Liver (tissue), 9 donors: ENCODE data around the gene ST3GAL3. TPM values are rescaled to one million over a fixed set of nuclear protein-coding genes. Genes with fewer than 3 reads are reported as not detected.

ENCODE experiments used
- DNase-seq: peaks from one replicate; pipeline ENCODE4 v3.0.0-alpha.2; 2017; ENCODE audit warnings: low spot score
- H3K27ac ChIP-seq, 2 donors: one replicate each; pipeline ENCODE4 v1.7.0; 2013; ENCODE audit warnings: inconsistent platforms in 2 of 2, low read length in 2 of 2, control low read depth in 1 of 2, low read depth in 1 of 2, mild to moderate bottlenecking in 1 of 2
- H3K27me3 ChIP-seq, 4 donors: one replicate each; pipeline versions ENCODE4 v1.6.1 to v1.7.0; 2013; ENCODE audit warnings: low read length in 3 of 4, inconsistent platforms in 1 of 4, mild to moderate bottlenecking in 1 of 4, moderate library complexity in 1 of 4; ENCODE audit not compliant: control insufficient read depth in 4 of 4, insufficient read depth in 4 of 4
- H3K36me3 ChIP-seq, 4 donors: one replicate each; pipeline versions ENCODE4 v1.6.1 to v1.7.0; 2013; ENCODE audit warnings: low read length in 3 of 4, mild to moderate bottlenecking in 3 of 4, low read depth in 1 of 4, moderate library complexity in 1 of 4; ENCODE audit not compliant: control insufficient read depth in 4 of 4, insufficient read depth in 3 of 4
- H3K4me1 ChIP-seq, 4 donors: one replicate each; pipeline versions ENCODE4 v1.6.1 to v1.7.0; 2013; ENCODE audit warnings: low read length in 3 of 4, mild to moderate bottlenecking in 3 of 4, moderate library complexity in 1 of 4; ENCODE audit not compliant: control insufficient read depth in 4 of 4, insufficient read depth in 4 of 4
- H3K4me3 ChIP-seq, 3 donors: one replicate each; pipeline versions ENCODE4 v1.6.1 to v1.7.0; 2013; ENCODE audit warnings: low read length in 3 of 3, control low read depth in 1 of 3, low read depth in 1 of 3, mild to moderate bottlenecking in 1 of 3
- H3K9ac ChIP-seq, 2 donors: one replicate each; pipeline ENCODE4 v1.7.0; 2013; ENCODE audit warnings: low read length in 2 of 2, mild to moderate bottlenecking in 2 of 2, moderate library complexity in 2 of 2, control low read depth in 1 of 2, low read depth in 1 of 2
- H3K9me3 ChIP-seq, 4 donors: one replicate each; pipeline versions ENCODE4 v1.6.1 to v1.7.0; 2013; ENCODE audit warnings: low read length in 3 of 4; ENCODE audit not compliant: control insufficient read depth in 4 of 4
- EGR1 ChIP-seq, 2 donors: IDR thresholded peaks; 2 replicates each; pipeline ENCODE4 v1.6.1; 2016 to 2018; ENCODE audit warnings: antibody characterized with exemption in 2 of 2, low read depth in 2 of 2
- FOXA1 ChIP-seq: IDR thresholded peaks from 2 replicates; pipeline ENCODE4 v1.6.1; 2016; ENCODE audit warnings: antibody characterized with exemption
- FOXA2 ChIP-seq: IDR thresholded peaks from 2 replicates; pipeline ENCODE4 v1.6.1; 2016; ENCODE audit warnings: antibody characterized with exemption
- GABPA ChIP-seq, 2 donors: IDR thresholded peaks in 1 of 2; conservative IDR thresholded peaks in 1 of 2; 2 replicates each; pipeline ENCODE4 v1.6.1; 2016; ENCODE audit warnings: antibody characterized with exemption in 2 of 2, mild to moderate bottlenecking in 1 of 2, moderate library complexity in 1 of 2
- HNF4A ChIP-seq, 2 donors: conservative IDR thresholded peaks; 2 replicates each; pipeline ENCODE4 v1.6.1; 2016; ENCODE audit warnings: antibody characterized with exemption in 2 of 2, mild to moderate bottlenecking in 2 of 2
- HNF4G ChIP-seq: IDR thresholded peaks from 2 replicates; pipeline ENCODE4 v1.6.1; 2016; ENCODE audit warnings: antibody characterized with exemption
- JUND ChIP-seq, 2 donors: IDR thresholded peaks; 2 replicates each; pipeline ENCODE4 v1.6.1; 2016; ENCODE audit warnings: antibody characterized with exemption in 2 of 2
- NR2F2 ChIP-seq: IDR thresholded peaks from 2 replicates; pipeline ENCODE4 v1.6.1; 2016; ENCODE audit warnings: antibody characterized with exemption
- RAD21 ChIP-seq, 2 donors: IDR thresholded peaks; 2 replicates each; pipeline ENCODE4 v1.6.1; 2016; ENCODE audit warnings: antibody characterized with exemption in 2 of 2, mild to moderate bottlenecking in 2 of 2
- RXRA ChIP-seq, 2 donors: IDR thresholded peaks; 2 replicates each; pipeline ENCODE4 v1.6.1; 2017 to 2018; ENCODE audit warnings: antibody characterized with exemption in 2 of 2, mild to moderate bottlenecking in 1 of 2
- SP1 ChIP-seq: IDR thresholded peaks from 2 replicates; pipeline ENCODE4 v1.6.1; 2018; ENCODE audit warnings: antibody characterized with exemption, mild to moderate bottlenecking
- TAF1 ChIP-seq: conservative IDR thresholded peaks from 2 replicates; pipeline ENCODE4 v1.6.1; 2016; ENCODE audit warnings: antibody characterized with exemption, mild to moderate bottlenecking
- ZBTB33 ChIP-seq: IDR thresholded peaks from 2 replicates; pipeline ENCODE4 v1.6.1; 2016; ENCODE audit warnings: antibody characterized with exemption
- WGBS: extraction: QIAGEN DNeasy Blood & Tissue Kit; methylation state at CpG from one replicate; pipeline ENCODE4 v1.1.7; 2013; 5-methylcytosine and 5-hydroxymethylcytosine counted together
- polyA plus RNA-seq, 2 donors: library from polyadenylated mRNA; stranded (reverse) in 1 of 2; unstranded in 1 of 2; fragments of 200-250 nt in 1 of 2; fragments of >200 nt in 1 of 2; fragmentation: Nextera tagmentation in 1 of 2; extraction: Ambion mirVana in 1 of 2; gene quantifications; one replicate each; pipeline versions ENCODE4 v1.2.1 to v1.2.3, GENCODE V29; 2013 to 2015
- total RNA-seq, 2 donors: library from RNA; depleted of rRNA; stranded (reverse); fragments of >200 nt; gene quantifications; one replicate each; pipeline ENCODE4 v1.2.3, GENCODE V29; 2014
- TF ChIP-seq, protein P1 (sequence below): IDR thresholded peaks from 2 replicates; pipeline ENCODE4 v1.6.1; 2016; ENCODE audit warnings: antibody characterized with exemption, mild to moderate bottlenecking
- TF ChIP-seq, protein P2 (sequence below): IDR thresholded peaks from 2 replicates; pipeline ENCODE4 v1.6.1; 2016; ENCODE audit warnings: antibody characterized with exemption
- TF ChIP-seq, protein P3 (sequence below): IDR thresholded peaks from 2 replicates; pipeline ENCODE4 v1.6.1; 2016; ENCODE audit warnings: antibody characterized with exemption
- TF ChIP-seq, protein P4 (sequence below): fragments of 150-350 bp; IDR thresholded peaks from 2 replicates; pipeline ENCODE4 v1.5.1; 2017; ENCODE audit warnings: improper control_type of control experiment, low read depth, low read length; ENCODE audit not compliant: missing input control
- donor health status: healthy.
- donor health status: healthy.
- donor health status: healthy.
- donor health status: healthy.
- donor health status: healthy.

The ST3GAL3 gene
- total and polyA plus RNA-seq, 4 donors = 4.9 to 11.4 (median 8.1) TPM

GRCh38 chr1:43678940-43679339 lies 28.4 kb upstream of the ST3GAL3 start:
- TF ChIP-seq, protein P1, sequence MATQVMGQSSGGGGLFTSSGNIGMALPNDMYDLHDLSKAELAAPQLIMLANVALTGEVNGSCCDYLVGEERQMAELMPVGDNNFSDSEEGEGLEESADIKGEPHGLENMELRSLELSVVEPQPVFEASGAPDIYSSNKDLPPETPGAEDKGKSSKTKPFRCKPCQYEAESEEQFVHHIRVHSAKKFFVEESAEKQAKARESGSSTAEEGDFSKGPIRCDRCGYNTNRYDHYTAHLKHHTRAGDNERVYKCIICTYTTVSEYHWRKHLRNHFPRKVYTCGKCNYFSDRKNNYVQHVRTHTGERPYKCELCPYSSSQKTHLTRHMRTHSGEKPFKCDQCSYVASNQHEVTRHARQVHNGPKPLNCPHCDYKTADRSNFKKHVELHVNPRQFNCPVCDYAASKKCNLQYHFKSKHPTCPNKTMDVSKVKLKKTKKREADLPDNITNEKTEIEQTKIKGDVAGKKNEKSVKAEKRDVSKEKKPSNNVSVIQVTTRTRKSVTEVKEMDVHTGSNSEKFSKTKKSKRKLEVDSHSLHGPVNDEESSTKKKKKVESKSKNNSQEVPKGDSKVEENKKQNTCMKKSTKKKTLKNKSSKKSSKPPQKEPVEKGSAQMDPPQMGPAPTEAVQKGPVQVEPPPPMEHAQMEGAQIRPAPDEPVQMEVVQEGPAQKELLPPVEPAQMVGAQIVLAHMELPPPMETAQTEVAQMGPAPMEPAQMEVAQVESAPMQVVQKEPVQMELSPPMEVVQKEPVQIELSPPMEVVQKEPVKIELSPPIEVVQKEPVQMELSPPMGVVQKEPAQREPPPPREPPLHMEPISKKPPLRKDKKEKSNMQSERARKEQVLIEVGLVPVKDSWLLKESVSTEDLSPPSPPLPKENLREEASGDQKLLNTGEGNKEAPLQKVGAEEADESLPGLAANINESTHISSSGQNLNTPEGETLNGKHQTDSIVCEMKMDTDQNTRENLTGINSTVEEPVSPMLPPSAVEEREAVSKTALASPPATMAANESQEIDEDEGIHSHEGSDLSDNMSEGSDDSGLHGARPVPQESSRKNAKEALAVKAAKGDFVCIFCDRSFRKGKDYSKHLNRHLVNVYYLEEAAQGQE = no peak
- TF ChIP-seq, protein P2, sequence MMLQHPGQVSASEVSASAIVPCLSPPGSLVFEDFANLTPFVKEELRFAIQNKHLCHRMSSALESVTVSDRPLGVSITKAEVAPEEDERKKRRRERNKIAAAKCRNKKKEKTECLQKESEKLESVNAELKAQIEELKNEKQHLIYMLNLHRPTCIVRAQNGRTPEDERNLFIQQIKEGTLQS = no peak
- TF ChIP-seq FOXA2 (no peak), FOXA1 (no peak), HNF4G (no peak), EGR1 (IDR thresholded peaks at IDR 0.05; ENCODE audit: low read depth in 2 of 2) (no peak), ZBTB33 (no peak), SP1 (no peak), RAD21 (IDR thresholded peaks at IDR 0.05) (no peak), HNF4A (conservative IDR thresholded peaks at IDR 0.05) (no peak), JUND (IDR thresholded peaks at IDR 0.05) (no peak), GABPA (IDR thresholded peaks at IDR 0.05 in 1 of 2, conservative IDR thresholded peaks at IDR 0.05 in 1 of 2) (no peak), RXRA (IDR thresholded peaks at IDR 0.05) (no peak), NR2F2 (no peak)
- TF ChIP-seq, protein P3, sequence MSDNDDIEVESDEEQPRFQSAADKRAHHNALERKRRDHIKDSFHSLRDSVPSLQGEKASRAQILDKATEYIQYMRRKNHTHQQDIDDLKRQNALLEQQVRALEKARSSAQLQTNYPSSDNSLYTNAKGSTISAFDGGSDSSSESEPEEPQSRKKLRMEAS = no peak
- TF ChIP-seq, protein P4, sequence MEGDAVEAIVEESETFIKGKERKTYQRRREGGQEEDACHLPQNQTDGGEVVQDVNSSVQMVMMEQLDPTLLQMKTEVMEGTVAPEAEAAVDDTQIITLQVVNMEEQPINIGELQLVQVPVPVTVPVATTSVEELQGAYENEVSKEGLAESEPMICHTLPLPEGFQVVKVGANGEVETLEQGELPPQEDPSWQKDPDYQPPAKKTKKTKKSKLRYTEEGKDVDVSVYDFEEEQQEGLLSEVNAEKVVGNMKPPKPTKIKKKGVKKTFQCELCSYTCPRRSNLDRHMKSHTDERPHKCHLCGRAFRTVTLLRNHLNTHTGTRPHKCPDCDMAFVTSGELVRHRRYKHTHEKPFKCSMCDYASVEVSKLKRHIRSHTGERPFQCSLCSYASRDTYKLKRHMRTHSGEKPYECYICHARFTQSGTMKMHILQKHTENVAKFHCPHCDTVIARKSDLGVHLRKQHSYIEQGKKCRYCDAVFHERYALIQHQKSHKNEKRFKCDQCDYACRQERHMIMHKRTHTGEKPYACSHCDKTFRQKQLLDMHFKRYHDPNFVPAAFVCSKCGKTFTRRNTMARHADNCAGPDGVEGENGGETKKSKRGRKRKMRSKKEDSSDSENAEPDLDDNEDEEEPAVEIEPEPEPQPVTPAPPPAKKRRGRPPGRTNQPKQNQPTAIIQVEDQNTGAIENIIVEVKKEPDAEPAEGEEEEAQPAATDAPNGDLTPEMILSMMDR = no peak
- no peaks in the 10 kb centered on the region for H3K27me3 ChIP-seq
- H3K36me3 ChIP-seq = peaks cover 10 to 64% (median 42%) of the 10 kb centered on the region in 4 donors
- no peak for DNase-seq
- H3K27ac ChIP-seq = no peak overlapping the region
- H3K9me3 ChIP-seq = no peaks in the 10 kb centered on the region
- no peak overlapping the region for H3K9ac ChIP-seq
- no peak overlapping the region for H3K4me3 ChIP-seq
- WGBS = 96% methylated on average over 2 of the region's 2 CpGs
- no peaks in the 10 kb centered on the region for H3K4me1 ChIP-seq

- Histone ChIP-seq H3K36me3 (peaks cover 13 to 78% (median 62%) of the 10 kb centered on the region in 4 donors), H3K9ac (no peak overlapping the region), H3K4me1 (no peaks in the 10 kb centered on the region), H3K4me3 (no peak overlapping the region), H3K27ac (no peak overlapping the region), H3K9me3 (no peaks in the 10 kb centered on the region), H3K27me3 (no peaks in the 10 kb centered on the region)
- DNase-seq = no peak
- no peak for TF ChIP-seq TAF1
- TF ChIP-seq JUND (IDR thresholded peaks at IDR 0.05) = no peak
- TF ChIP-seq EGR1 (IDR thresholded peaks at IDR 0.05; ENCODE audit: low read depth in 2 of 2) = no peak
- no peak for TF ChIP-seq RAD21 (IDR thresholded peaks at IDR 0.05)
- TF ChIP-seq, protein P1 = no peak
- no peak for TF ChIP-seq ZBTB33
- TF ChIP-seq GABPA (IDR thresholded peaks at IDR 0.05 in 1 of 2, conservative IDR thresholded peaks at IDR 0.05 in 1 of 2) = no peak
- WGBS = over 99% methylated on average over 4 of the region's 4 CpGs
Observed at GRCh38 chr1:43683560-43683959, 23.8 kb upstream of the ST3GAL3 start.
